UCSD-AML1 (cell line): Measurements from ENCODE around the gene RCBTB2.

Source experiments
- DNase-seq: peaks from one replicate; lab custom pipeline; 2025; ENCODE audit not compliant: unreplicated experiment; lab: John Stamatoyannopoulos, UW

Gene RCBTB2

GRCh38 chr13:48532256-48532505 lies 699 bp downstream of the RCBTB2 start:
- DNase-seq, result no peak

- no peak for DNase-seq
These were observed 1.2 kb downstream of the RCBTB2 start for GRCh38 chr13:48531416-48532255.

- no peak for DNase-seq
These were observed 2.0 kb downstream of the RCBTB2 start for GRCh38 chr13:48530833-48531232.

GRCh38 chr13:48528720-48529119 lies 4.2 kb downstream of the RCBTB2 start:
- no peak for DNase-seq

- no peak for DNase-seq
These were observed 4.9 kb downstream of the RCBTB2 start for GRCh38 chr13:48527955-48528354.

GRCh38 chr13:48526286-48526685 lies 6.6 kb downstream of the RCBTB2 start:
- no peak for DNase-seq

- DNase-seq, result no peak
These were observed 14.8 kb downstream of the RCBTB2 start for GRCh38 chr13:48518083-48518482.

GRCh38 chr13:48515732-48516131 lies 17.1 kb downstream of the RCBTB2 start:
- DNase-seq, result no peak

- no peak for DNase-seq
These were observed 18.1 kb downstream of the RCBTB2 start for GRCh38 chr13:48514793-48515192.

- no peak for DNase-seq
These were observed 21.2 kb downstream of the RCBTB2 start for GRCh38 chr13:48511621-48512230.

- DNase-seq, result no peak
These were observed 22.2 kb downstream of the RCBTB2 start for GRCh38 chr13:48510698-48511097.

- DNase-seq, result no peak
These were observed 24.9 kb downstream of the RCBTB2 start for GRCh38 chr13:48508011-48508410.

- DNase-seq, result no peak
These were observed 25.9 kb downstream of the RCBTB2 start for GRCh38 chr13:48507021-48507420.

- DNase-seq, result no peak
These were observed 26.7 kb downstream of the RCBTB2 start for GRCh38 chr13:48506092-48506701.

GRCh38 chr13:48505597-48506091 lies 27.2 kb downstream of the RCBTB2 start:
- DNase-seq, result peak; percentile 42

GRCh38 chr13:48505012-48505411 lies 27.9 kb downstream of the RCBTB2 start:
- DNase-seq, result no peak

GRCh38 chr13:48504606-48505005 lies 28.3 kb downstream of the RCBTB2 start:
- DNase-seq, result no peak

GRCh38 chr13:48502601-48503319 lies 30.1 kb downstream of the RCBTB2 start:
- no peak for DNase-seq

- DNase-seq, result no peak
These were observed 31.2 kb downstream of the RCBTB2 start for GRCh38 chr13:48501705-48502104.

GRCh38 chr13:48500652-48501197 lies 32.2 kb downstream of the RCBTB2 start:
- peak; percentile 18 for DNase-seq

- no peak for DNase-seq
These were observed 35.2 kb downstream of the RCBTB2 start for GRCh38 chr13:48497669-48498068.
